Measurements from ENCODE around the gene PARD3.

PARD3 gene

DNA sequence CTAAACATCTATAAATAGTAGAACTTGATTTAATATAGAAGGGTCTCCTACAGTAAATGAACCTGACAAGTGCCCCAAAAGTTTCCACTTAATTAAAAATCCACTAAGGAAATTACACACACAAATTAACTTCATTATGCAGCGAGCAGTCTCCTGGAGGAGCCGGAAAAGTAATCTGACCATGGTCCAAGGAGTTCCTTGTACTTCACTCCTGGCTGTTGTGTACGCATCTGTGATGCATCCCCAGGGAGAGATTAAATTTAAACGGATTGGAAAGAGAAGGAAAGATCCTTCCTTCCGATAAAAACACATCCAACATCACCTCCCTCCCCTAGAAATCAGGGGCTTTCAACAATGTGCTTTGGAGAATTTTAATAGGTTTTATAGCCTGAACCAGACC, 85.5 kb downstream of the PARD3 start:
- TF ChIP-seq, protein P1, sequence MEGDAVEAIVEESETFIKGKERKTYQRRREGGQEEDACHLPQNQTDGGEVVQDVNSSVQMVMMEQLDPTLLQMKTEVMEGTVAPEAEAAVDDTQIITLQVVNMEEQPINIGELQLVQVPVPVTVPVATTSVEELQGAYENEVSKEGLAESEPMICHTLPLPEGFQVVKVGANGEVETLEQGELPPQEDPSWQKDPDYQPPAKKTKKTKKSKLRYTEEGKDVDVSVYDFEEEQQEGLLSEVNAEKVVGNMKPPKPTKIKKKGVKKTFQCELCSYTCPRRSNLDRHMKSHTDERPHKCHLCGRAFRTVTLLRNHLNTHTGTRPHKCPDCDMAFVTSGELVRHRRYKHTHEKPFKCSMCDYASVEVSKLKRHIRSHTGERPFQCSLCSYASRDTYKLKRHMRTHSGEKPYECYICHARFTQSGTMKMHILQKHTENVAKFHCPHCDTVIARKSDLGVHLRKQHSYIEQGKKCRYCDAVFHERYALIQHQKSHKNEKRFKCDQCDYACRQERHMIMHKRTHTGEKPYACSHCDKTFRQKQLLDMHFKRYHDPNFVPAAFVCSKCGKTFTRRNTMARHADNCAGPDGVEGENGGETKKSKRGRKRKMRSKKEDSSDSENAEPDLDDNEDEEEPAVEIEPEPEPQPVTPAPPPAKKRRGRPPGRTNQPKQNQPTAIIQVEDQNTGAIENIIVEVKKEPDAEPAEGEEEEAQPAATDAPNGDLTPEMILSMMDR (conservative IDR thresholded peaks at IDR 0.05), result no peak
- no peak overlapping the region for H3K27ac ChIP-seq

DNA sequence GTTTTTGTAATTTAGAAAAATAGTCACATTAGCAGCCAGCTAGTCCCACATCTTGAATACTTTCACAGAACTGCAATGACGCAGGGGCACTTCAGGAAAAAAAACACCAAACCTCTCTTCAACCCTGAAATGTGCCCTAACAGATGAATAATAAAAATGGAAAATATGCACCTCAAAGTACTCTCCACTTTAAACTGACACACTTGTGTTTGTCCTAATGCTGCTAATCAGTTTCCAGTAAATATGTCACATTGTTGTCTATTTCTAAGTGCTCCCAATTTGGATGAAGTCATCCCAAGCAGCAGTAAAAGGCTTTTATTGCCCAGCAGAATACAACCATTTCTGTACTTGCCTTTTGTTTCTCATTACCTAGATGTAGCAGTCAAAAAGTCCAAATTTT, 86.7 kb downstream of the PARD3 start:
- H3K27ac ChIP-seq, result no peak overlapping the region
- TF ChIP-seq, protein P1 (conservative IDR thresholded peaks at IDR 0.05), result no peak

DNA sequence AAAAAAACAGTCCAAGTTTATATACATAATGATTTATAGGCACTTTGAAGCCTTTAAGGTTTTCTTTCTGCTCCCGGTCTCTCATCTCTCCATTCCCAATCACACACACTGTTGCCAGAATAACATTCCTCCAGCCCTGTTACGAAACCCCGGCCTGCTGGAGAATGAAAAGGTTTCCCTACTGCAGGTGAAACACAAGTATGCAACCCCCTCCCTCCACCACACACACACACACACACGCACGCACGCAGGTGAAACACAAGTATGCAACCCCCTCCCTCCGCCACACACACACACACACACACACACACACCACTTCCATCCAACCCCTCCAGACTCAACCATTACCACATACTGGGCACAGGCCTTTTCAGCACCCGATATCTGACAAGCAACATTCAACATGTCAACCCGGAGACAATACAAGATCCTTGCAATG, 87.5 kb downstream of the PARD3 start:
- H3K27ac ChIP-seq, result no peak overlapping the region

DNA sequence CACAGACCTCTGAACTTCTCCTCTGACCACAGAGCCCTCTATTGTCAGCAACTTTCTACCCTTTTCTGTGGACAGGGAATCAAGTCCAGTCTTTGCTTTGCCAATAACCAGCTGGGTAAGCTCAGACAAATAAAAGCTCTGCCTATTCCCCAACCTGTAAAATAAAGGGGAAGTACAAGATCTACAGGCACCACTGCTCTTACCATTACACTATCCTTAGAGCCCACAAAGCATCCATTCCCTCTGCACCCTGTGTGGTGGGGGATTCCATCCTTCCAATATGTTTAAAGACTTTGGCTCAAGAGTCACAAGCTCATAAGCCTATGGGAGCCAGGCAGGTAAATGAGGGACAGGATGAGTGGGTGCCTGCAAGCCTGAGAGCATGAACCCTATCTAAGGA, 88.2 kb downstream of the PARD3 start:
- TF ChIP-seq, protein P1 (conservative IDR thresholded peaks at IDR 0.05), result no peak

More for the DNA sequence above, 87.5 kb downstream of the PARD3 start:
- TF ChIP-seq, protein P1 (conservative IDR thresholded peaks at IDR 0.05), result no peak

DNA sequence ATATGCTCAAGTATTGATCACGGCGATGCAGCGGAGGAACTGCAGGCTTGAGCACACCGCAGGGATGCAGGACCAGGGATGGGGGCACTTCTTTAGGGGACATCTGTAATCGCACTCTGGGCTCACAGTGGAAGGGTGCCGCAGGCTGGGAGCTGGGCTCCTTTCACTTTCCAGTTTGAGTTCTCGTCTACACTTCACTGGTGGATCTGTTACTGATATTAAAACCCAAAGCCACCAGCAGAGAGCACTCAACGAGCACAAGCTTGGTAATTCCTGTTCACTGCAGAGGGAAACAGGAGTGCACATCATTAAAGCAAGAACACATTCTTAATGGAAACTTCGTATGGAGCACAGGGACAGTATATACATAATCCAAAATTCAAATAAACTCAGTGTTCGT, 91.3 kb downstream of the PARD3 start:
- TF ChIP-seq, protein P1 (conservative IDR thresholded peaks at IDR 0.05), result peak; percentile 81
- H3K27ac ChIP-seq, result no peak overlapping the region

More for the DNA sequence above, 88.2 kb downstream of the PARD3 start:
- H3K27ac ChIP-seq, result no peak overlapping the region

DNA sequence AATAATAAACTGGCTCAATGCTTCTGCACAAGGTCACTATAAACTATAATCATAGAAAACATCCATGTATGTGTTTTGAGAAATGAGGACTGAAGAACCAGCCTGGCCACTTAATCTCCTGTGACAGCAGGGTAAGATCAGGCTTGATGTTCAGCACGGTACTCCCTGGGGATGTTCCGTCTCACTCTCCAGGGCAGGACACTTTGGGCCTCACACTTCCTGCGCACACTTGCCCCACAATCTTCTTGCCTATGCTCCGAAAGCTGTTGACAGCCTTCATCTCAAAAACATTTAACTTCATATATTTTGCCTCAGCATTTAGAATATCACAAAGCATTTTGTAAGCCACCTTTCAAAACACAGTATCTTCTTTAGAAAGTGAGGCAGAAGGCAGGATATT, 92.7 kb downstream of the PARD3 start:
- H3K27ac ChIP-seq, result no peak overlapping the region
- TF ChIP-seq, protein P1 (conservative IDR thresholded peaks at IDR 0.05), result no peak

DNA sequence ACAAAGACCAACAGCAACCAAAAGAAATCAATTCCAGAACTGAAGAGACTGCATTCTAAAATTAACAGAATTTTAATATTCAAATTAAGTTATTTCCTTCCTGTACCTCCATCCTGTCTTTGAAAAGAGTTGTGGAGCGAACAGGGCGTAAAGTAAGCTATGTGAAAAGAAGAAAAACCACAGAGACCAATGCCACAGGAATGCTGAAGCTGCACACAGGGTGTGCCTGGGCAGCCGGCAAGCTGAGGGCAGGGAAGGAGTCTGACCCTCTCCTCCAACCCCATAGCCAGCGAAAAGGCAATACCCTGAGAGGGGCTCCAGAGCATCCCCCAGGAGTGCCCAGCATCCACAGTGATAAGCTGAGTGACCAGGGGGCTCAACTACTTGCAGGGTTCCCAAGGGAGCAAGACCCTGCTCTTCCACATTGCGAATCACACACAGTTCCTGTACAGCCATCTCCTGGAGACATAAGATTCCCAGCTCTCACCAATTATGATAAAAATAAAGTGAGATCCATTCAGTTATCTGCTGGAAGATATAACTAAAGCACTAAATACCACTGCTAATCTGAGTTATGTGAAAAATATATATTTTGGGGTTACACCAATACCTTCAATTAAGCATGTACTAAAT, 93.8 kb downstream of the PARD3 start:
- H3K27ac ChIP-seq, result no peak overlapping the region
- TF ChIP-seq, protein P1 (conservative IDR thresholded peaks at IDR 0.05), result no peak
